Occipital lobe (tissue), 2 donors: ENCODE data around the gene PHTF1. TPM values are rescaled to one million over a fixed set of nuclear protein-coding genes. Genes with fewer than 3 reads are reported as not detected.
"Not testable (repeated sequence)": the region's sequence is repeated elsewhere in the genome, so short reads cannot be mapped to it uniquely, and the experiment has no call there.

Experiments
- DNase-seq: peaks from one replicate; lab custom pipeline; 2025; lab: John Stamatoyannopoulos, UW
- total RNA-seq: library from RNA; depleted of rRNA; stranded (reverse); fragments of >200 nt; gene quantifications from one replicate; pipeline ENCODE4 v1.2.3, GENCODE V29; 2014

The PHTF1 gene
- total RNA-seq, 1 donor from 2014 or later = 39.6 TPM

DNA sequence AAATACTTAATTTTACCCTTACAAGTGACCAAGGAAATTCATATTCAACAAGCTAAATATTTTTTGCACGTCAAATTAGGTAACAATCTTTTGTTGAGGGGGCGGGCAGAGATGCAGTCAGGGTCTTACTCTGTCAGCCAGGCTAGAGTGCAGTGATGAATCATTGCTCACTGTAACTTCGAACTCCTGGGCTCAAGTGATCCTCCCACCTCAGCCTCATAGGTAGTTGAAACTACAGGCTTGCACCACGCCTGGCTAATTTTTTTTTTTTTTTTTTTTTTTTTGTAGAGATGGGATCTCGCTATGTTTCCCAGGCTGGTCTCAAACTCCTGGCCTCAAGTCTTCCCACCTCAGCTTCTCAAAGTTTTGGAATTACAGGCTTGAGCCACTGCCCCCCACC lies 26.5 kb downstream of the PHTF1 start:
- no peak for DNase-seq

DNA sequence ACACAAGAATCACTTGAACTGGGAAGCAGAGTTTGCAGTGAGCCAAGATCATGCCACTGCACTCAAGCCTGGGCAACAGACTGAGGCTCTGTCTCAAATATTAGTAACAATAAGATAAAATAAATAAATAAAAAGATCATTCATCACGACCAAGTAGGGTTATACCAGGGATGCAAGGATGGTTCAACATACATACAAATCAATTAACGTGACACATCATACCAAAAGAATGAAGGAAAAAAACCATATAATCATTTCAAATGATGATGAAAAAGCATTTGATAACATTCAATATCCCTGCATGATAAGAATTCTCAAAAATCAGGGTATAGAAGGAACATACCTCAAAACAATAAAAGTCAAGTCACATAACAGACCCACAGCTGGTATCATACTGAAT lies 38.3 kb downstream of the PHTF1 start:
- no peak for DNase-seq

DNA sequence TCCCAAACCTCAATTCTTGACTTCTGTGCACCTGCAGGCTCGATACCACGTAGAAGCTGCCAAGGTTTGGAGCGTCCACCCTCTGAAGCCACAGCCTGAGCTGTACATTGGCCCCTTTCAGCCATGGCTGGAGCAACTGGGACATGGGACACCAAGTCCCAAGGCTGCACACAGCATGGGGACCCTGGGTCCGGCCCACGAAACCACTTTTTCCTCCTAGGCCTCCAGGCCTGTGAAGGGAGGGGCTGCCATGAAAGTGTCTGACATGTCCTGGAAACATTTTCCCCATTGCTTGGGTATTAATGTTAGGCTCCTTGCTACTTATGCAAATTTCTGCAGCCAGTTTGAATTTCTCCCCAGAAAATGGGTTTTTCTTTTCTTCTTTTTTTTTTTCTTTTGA lies 40.7 kb downstream of the PHTF1 start:
- not testable (repeated sequence) for DNase-seq

DNA sequence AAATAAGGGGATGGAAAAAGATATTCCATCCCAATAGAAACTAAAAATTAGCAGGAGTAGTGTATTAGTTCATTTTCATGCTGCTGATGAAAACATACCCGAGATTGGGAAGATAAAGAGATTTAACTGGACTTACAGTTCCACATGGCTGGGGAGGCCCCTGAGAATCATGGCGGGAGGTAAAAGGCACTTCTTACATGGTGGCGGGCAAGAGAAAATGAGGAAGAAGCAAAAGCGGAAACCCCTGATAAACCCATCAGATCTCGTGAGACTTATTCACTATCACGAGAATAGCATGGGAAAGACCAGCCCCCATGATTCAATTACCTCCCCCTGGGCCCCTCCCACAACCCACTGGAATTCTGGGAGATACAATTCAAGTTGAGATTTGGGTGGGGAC lies 41.8 kb downstream of the PHTF1 start:
- DNase-seq = not testable (repeated sequence)

DNA sequence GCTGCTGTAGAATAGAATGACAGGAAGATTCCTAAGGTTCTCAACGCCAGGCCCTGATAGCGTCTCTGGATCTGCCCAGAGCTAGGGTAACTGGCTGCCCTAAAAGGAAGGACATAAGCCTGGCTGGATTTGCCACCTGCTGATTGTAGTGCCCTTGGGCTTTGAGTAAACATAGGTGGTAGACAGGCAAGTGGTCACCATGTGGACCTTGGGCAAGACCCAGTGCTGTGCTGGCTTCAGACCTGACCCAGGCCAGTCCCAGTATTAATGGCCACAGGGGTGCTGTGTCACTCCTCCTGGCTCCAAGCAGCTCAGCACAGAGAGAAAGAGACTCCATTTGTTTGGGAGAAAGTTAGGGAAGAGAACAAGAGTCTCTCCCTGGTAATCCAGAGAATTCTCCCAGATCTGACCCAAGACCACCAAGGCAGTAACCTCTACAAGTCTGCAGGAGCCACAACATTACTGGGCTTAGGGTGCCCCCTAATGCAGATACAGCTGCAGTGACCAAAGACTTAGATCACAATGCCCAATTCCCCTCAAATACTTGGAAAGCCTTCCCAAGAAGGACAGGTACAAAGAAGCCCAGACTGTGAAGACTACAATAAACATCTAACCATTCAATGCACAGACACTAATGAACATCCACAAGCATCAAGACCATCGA lies 44.5 kb downstream of the PHTF1 start:
- DNase-seq = no peak

DNA sequence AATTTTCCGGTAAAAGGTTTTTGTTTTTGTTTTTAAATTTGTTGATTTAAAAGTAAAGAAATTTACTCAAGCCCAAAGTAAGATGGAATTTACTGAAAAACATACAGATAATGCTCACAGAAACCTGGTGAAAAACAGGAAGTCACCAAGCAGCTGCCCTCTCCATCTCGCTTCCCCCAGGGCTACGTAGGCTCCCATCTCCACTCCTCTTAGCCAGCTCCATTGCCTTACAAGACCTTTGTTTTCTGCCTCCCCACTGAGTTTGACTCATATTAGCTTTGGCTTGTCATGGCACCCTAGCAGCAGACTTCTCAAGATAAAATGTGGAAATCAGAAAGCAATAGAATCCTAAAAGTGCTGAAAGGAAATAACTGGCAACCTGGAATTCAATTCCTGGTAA lies 57.9 kb downstream of the PHTF1 start:
- no peak for DNase-seq

DNA sequence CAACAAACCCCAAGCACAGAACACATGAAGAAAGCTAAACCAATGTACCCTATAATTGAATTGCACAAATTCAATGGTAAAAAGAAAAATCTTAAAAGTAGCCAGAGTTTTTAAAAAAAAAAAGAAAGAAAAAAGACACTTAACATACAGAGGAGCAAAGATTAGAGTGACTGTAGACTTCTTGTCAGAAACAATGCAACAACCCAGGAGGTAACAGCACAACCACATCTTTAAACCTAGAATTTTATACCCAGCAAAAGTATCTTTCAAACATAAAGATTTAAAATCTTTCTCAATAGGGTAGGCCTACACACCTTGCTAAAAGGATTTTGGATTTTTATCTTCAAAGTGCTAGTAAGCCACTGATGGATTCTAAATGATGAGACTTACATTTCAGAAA lies 64.4 kb downstream of the PHTF1 start:
- DNase-seq = no peak

DNA sequence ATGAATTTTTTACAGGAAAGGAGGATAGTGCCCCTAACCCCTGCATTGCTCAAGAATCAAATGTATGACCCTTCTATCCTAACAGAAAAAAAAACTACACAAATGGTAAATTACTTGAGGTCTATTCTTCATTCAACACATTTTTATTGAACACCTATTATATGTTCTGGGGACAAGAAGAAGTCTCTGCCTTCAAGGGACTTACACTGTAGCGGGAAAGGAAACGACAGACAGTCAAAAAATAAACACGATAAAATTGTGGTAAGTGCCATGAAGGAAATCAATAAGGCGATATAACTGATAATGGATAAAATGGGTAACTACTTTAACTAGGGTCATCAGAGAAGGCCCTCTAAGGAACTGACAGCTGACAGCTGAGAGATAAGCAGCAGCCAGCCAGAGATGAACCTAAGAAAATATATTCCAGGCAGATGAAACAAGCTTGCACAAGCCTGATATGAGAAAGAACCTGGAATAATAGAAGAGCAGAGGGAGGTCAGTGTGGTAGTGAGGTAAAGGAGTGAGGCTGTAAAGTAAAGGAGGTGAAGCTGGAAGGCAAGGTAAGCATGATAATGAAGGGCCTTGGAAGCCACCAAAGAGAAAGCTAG lies 66.4 kb downstream of the PHTF1 start:
- no peak for DNase-seq

DNA sequence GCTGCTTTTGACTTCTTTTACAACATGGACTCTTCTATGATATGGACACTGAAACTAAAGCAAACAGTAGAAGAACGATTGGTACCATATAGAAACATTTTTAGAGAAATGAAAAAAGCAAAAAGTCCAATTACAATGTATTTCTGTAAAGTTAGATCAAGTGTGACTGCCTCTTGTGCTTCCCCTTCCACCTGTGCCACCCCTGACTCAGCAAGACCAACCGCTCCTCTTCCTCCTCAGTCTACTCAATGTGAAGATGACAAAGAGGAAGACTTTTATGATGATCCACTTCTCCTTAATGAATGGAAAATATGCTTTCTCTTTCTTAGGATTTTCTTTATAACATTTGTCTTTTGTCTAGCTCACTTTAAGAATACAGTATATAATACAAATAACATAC lies 66.9 kb downstream of the PHTF1 start:
- no peak for DNase-seq

DNA sequence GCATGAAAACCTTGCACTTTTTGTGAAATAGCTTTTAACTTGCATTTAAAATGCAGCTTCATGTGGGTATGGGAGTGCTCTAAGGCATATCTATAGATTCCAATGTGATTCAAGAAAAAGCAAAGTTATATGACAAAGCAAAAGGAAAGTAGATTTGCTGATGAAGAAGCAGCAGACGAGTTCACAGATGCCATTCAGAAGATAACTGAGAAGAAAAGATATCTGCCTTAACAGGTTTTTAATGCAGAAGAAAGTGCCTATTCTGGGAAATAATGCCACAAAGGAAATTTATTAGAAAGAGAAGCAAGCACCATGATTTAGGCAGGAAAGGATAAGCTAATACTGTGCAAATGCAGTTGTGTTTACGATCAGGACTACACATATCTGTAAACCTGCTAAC lies 68.1 kb downstream of the PHTF1 start:
- DNase-seq = no peak

DNA sequence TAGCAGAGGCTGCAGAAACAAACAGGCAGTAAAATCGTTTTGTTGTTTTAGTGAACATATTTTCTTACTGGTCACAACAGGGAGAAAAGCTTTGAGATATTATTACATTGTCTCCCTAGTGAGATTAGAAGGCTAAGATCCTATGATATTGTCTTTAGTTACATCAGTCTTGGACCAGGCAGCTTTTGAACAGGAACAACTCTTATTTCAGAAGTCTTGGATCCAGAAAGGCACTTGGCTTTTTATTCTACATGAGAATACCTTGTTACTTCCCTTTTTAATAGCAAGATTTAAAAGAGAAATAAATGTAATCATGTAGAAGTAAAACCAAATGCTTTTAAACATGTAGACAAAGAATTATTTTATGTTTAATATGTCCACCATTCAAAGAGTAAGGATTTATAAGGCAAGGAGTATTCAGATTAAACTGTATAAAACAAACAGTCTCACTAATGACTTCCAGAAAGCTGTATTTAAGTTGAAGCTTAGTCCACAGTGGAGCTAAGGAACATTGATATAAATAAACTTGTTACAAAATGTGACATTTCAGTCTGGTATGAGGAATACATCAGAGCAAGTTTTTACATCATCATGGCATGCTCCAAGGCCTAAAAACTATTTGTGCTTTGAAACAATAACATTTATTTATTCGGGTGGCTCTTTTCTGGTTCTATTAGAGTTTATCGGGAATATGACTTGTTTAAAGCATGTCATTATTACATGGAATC lies 72.2 kb downstream of the PHTF1 start:
- DNase-seq = no peak

DNA sequence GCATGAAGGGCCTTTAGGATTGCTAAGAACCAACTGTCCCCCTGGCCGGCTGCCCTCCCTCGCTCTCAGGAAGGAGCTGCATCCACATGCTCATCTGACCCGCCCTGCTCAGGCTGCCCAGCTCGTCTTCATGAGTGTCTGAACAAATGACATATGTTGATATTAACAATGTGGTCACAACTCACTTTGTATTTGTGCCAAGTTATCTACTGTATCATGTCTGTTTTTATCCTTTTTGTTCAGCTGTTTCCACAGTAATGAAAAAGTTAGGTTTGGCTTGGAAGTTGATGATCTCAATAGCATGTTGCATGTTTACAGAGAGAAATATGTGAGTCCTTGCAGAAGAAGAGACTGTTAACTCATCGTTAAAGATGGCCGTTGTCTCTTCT lies 75.1 kb downstream of the PHTF1 start:
- no peak for DNase-seq

DNA sequence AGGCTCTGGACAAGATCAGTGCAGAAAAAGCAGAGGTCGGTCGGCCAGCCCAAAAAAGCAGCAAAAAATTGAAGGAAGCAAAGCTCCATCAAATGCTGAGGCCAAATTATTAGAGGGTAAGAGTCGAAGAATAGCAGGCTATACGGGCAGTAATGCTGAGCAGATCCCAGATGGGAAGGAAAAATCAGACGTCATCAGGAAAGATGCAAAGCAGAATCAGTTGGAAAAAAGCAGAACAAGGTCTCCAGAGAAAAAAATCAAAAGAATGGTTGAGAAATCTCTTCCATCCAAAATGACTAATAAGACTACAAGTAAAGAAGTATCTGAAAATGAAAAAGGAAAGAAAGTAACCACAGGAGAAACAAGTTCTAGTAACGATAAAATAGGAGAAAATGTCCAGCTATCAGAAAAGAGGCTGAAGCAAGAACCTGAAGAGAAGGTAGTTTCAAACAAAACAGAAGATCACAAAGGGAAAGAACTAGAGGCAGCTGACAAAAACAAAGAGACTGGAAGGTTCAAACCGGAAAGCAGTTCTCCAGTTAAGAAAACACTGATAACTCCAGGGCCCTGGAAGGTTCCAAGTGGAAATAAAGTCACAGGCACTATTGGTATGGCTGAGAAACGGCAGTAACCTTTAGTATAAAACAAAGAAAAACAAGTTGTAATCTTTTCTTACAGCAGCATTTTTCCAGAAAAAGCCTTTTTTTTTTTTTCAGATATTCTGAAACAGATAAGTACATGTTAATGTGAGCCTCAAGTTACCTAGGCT lies 75.7 kb downstream of the PHTF1 start:
- DNase-seq = no peak

DNA sequence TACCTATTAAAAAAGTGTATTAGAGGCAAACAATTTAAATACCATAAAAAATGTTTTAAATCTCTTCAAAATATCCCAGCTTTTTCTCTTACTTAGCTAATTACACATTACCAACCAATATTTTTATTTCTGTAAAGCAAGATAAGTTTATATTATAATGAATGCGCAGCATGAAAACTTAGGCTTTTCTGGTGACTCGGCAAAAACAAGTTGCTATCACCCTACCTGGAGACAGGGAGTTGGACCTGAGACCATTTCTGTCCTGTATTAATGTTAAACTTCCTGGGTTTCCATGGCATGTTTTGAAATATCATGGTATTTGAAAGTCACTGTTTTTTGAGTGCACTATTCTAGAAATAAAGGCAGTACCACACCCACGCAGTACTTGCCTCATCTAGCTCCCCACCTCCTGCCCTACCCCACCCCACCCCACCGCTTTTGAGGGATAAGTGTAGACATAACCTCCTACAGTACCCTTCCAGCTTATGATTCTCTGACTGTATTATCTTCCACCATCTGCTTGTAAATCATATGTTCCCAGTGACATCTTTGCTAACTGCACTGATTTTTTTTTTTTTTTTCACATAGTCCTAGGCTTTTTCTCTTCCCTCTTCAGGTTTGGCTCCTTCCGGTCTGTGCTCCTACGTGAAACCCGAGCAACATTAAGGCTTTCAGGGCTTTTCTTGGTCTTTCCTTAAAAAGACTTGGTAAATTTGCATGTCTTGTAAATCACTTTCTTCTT lies 77.5 kb downstream of the PHTF1 start:
- no peak for DNase-seq

DNA sequence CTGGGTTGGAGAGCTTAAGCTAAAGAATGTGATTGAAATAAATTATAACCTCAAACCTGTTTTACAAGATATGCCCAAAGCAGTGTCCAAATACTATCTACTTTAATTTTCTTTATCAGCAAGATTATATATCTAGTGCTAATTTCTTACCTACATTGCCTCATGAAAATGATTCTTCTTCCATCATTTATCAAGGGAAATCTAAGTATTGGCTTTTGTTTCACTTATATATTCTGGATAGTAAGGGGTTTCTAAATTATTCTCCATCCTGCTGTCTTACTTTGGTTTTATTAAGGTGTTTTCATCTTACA lies 81.2 kb downstream of the PHTF1 start:
- DNase-seq = no peak

DNA sequence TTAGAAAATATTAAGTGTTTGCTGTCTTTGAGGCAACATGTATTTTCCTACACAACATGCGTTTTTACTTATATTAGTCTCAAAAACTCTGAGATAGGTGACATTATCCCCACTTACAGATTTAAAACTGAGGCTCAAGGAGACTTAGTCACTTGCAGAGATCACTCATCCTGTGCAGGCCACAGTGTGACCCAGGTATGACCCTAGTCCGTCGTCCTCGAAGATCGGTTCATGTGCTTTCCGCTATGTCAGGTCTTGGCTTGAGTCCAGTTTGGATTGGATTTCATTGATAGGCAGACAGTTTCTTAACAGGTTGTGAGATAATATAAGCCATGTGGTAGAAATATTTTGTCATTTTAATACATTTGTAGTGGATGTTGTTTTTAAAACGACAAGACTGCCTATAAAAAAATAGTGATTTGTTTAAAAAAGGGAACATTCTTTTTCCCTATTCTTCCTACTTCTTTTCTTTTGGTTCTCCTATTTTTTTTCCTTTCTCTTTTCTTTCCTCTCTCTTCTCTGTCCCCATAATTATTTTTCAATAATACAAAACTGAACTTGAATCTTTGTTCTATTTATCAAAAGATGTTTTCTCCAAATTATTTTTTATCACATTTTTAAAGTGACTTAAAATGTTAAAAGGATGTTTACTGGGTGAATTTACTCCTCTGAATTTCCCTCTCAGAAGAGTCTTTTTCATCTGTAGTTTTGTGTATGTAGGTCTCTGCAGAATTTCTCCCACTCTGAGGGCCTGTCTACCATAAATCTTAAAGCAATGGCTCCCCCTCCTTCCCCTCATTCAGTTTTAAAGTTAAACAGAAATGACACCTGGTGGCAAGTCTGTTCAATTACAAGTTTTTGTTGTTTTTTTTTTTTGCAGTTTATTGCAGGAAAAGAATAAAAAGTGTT lies 81.8 kb downstream of the PHTF1 start:
- DNase-seq = no peak

DNA sequence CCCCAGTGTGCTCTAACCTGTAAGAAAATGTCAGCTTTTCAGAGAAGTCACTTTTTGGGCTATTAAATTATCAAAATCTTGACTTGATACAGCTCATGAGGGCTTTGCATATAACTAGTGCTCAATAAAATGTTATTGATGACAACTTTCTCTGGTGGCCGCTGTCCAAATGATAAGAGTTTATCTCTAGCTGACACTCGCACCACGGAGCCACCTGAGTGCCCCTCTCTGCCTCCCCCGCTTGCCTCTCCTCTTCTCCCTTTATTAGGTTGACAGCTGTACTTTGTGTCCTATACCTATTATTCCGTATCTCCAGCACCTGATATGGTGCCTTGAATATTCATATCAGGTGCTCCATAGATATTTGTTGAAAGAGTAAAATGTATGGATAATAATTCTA lies 82.8 kb downstream of the PHTF1 start:
- DNase-seq = no peak

DNA sequence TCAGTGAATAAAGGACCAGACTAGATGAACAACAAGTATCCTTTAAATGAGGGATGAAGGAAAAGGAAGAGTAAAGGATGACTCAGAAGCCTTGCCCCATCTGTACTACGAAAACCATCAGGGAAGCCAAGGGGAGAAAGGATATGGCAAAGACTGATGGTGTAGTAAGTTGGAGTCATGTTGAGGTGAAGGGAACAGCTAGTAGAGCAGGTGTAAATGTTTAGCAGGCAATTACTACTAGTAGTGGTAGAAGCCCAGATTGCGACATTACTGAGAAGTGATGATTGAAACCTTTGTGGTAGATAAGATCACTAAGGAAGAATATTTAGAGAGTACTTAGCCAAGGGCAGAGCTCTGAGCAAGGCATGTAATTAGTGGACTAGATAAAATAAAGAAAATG lies 84.0 kb downstream of the PHTF1 start:
- no peak for DNase-seq

DNA sequence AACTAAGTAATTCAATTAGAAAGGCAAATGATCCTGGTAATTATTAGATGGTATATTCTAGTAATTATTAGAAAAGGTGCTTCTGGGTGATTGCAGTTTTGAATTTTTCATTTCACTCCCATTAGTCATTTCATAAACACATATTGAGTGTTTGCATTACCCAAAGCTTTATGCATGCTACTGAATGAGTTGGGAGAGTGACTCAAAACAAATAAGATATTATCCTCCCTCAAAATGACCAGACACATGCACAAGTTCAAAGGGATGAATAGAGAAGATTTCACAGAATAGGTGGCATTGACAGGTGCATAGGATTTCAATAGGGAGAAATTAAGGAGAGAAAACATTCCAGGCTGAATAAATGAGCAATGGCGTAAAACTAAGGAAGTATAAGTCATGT lies 84.7 kb downstream of the PHTF1 start:
- DNase-seq = no peak

DNA sequence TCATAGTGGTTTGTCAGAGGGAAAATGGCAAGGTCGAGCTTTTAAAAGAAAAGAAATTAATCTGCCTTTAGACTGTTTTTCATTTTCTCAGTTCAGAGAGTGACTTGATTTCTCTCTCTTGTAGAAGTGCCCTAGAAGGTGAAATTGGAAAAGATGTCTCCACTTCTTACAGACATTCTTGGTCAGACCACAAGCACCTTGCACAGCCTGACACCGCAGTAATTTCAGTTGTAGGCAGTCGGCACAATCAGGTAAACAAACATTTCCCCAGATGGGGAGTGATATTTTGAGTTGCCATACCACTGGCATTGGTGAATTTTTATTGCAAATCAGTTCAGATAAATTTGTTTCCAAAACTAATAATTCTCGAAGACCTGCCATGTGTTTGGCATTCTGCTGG lies 86.8 kb downstream of the PHTF1 start:
- DNase-seq = no peak

DNA sequence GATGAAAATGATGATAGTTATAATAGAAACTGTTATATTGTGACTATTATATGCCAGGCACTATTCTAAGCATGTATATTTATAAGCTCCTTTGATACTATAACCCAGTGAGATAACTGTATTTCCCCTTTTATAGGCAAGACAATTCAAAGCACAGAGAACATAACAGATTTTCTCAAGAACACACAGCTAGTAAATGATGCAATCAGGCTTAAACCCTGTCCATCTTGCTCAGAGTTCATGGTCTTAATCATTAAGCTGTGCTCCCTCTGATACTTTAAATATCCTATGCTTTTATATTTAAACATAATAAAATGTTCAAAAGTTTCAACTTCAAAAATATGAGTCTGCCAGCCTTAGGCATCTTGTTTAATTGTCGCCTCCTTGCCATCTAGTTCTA lies 88.6 kb downstream of the PHTF1 start:
- no peak for DNase-seq
